Measurements from ENCODE around the gene MED6. TPM values are rescaled to one million over a fixed set of nuclear protein-coding genes. Genes with fewer than 3 reads are reported as not detected.

Gene MED6
- polyA plus RNA-seq, 1 donor = 31.6 TPM

GRCh38 chr14:70640938-70641547 lies 40.6 kb upstream of the MED6 start:
- Histone ChIP-seq H3K36me3 (ENCODE audit: control insufficient read depth, insufficient read depth, low read length) (no peaks in the 10 kb centered on the region), H3K27me3 (ENCODE audit: control insufficient read depth, insufficient read depth, low read length) (peaks cover 46% of the 10 kb centered on the region), H3K4me1 (ENCODE audit: control insufficient read depth, insufficient read depth, low read length) (no peaks in the 10 kb centered on the region), H3K4me3 (ENCODE audit: low read length) (peak overlapping the region; percentile 44), H3K9me3 (ENCODE audit: control insufficient read depth, low read depth, low read length) (no peaks in the 10 kb centered on the region), H3K27ac (ENCODE audit: low read length) (no peak overlapping the region)
- DNase-seq = peak in 1 of 2 donors; percentile 54
- no CpG with 5 or more reads among the region's 28 CpGs for WGBS (ENCODE audit: insufficient coverage, low lambda C conversion rate)

GRCh38 chr14:70638416-70638815 lies 38.0 kb upstream of the MED6 start:
- DNase-seq = no peak
- WGBS (ENCODE audit: insufficient coverage, low lambda C conversion rate) = 80% methylated on average over 1 of the region's 2 CpGs
- Histone ChIP-seq H3K4me3 (ENCODE audit: low read length) (no peak overlapping the region), H3K4me1 (ENCODE audit: control insufficient read depth, insufficient read depth, low read length) (no peaks in the 10 kb centered on the region), H3K27ac (ENCODE audit: low read length) (no peak overlapping the region), H3K36me3 (ENCODE audit: control insufficient read depth, insufficient read depth, low read length) (no peaks in the 10 kb centered on the region), H3K27me3 (ENCODE audit: control insufficient read depth, insufficient read depth, low read length) (peaks cover 37% of the 10 kb centered on the region), H3K9me3 (ENCODE audit: control insufficient read depth, low read depth, low read length) (no peaks in the 10 kb centered on the region)

- no peaks in the 10 kb centered on the region for H3K36me3 ChIP-seq (ENCODE audit: control insufficient read depth, insufficient read depth, low read length)
- no peak overlapping the region for H3K27ac ChIP-seq (ENCODE audit: low read length)
- no CpG with 5 or more reads among the region's 6 CpGs for WGBS (ENCODE audit: insufficient coverage, low lambda C conversion rate)
- H3K4me1 ChIP-seq (ENCODE audit: control insufficient read depth, insufficient read depth, low read length) = no peaks in the 10 kb centered on the region
- no peak for DNase-seq
- H3K4me3 ChIP-seq (ENCODE audit: low read length) = no peak overlapping the region
- no peaks in the 10 kb centered on the region for H3K9me3 ChIP-seq (ENCODE audit: control insufficient read depth, low read depth, low read length)
- peaks cover 22% of the 10 kb centered on the region for H3K27me3 ChIP-seq (ENCODE audit: control insufficient read depth, insufficient read depth, low read length)
Measured at GRCh38 chr14:70635971-70636595, 35.6 kb upstream of the MED6 start.

- no peak overlapping the region for H3K27ac ChIP-seq (ENCODE audit: low read length)
- H3K4me1 ChIP-seq (ENCODE audit: control insufficient read depth, insufficient read depth, low read length) = no peaks in the 10 kb centered on the region
- WGBS (ENCODE audit: insufficient coverage, low lambda C conversion rate) = no CpG with 5 or more reads among the region's 3 CpGs
- peaks cover 2% of the 10 kb centered on the region for H3K27me3 ChIP-seq (ENCODE audit: control insufficient read depth, insufficient read depth, low read length)
- H3K9me3 ChIP-seq (ENCODE audit: control insufficient read depth, low read depth, low read length) = peaks cover 6% of the 10 kb centered on the region
- no peak overlapping the region for H3K4me3 ChIP-seq (ENCODE audit: low read length)
- H3K36me3 ChIP-seq (ENCODE audit: control insufficient read depth, insufficient read depth, low read length) = no peaks in the 10 kb centered on the region
- DNase-seq = no peak
Measured at GRCh38 chr14:70631948-70632347, 31.5 kb upstream of the MED6 start.

GRCh38 chr14:70624972-70625371 lies 24.5 kb upstream of the MED6 start:
- H3K9me3 ChIP-seq (ENCODE audit: control insufficient read depth, low read depth, low read length) = peaks cover 13% of the 10 kb centered on the region
- no CpG with 5 or more reads among the region's 1 CpG for WGBS (ENCODE audit: insufficient coverage, low lambda C conversion rate)
- no peaks in the 10 kb centered on the region for H3K36me3 ChIP-seq (ENCODE audit: control insufficient read depth, insufficient read depth, low read length)
- H3K27ac ChIP-seq (ENCODE audit: low read length) = no peak overlapping the region
- peak in 1 of 2 donors; percentile 5 for DNase-seq
- no peaks in the 10 kb centered on the region for H3K27me3 ChIP-seq (ENCODE audit: control insufficient read depth, insufficient read depth, low read length)
- H3K4me1 ChIP-seq (ENCODE audit: control insufficient read depth, insufficient read depth, low read length) = no peaks in the 10 kb centered on the region
- H3K4me3 ChIP-seq (ENCODE audit: low read length) = no peak overlapping the region

GRCh38 chr14:70622111-70622712 lies 21.8 kb upstream of the MED6 start:
- Histone ChIP-seq H3K27ac (ENCODE audit: low read length) (no peak overlapping the region), H3K9me3 (ENCODE audit: control insufficient read depth, low read depth, low read length) (peaks cover 10% of the 10 kb centered on the region), H3K4me3 (ENCODE audit: low read length) (no peak overlapping the region), H3K27me3 (ENCODE audit: control insufficient read depth, insufficient read depth, low read length) (no peaks in the 10 kb centered on the region), H3K36me3 (ENCODE audit: control insufficient read depth, insufficient read depth, low read length) (no peaks in the 10 kb centered on the region), H3K4me1 (ENCODE audit: control insufficient read depth, insufficient read depth, low read length) (no peaks in the 10 kb centered on the region)
- DNase-seq = peak in 1 of 2 donors; percentile 18
- WGBS (ENCODE audit: insufficient coverage, low lambda C conversion rate) = 36% methylated on average over 2 of the region's 3 CpGs

GRCh38 chr14:70619708-70620107 lies 19.3 kb upstream of the MED6 start:
- Histone ChIP-seq H3K4me1 (ENCODE audit: control insufficient read depth, insufficient read depth, low read length) (no peaks in the 10 kb centered on the region), H3K4me3 (ENCODE audit: low read length) (no peak overlapping the region), H3K27me3 (ENCODE audit: control insufficient read depth, insufficient read depth, low read length) (no peaks in the 10 kb centered on the region), H3K27ac (ENCODE audit: low read length) (no peak overlapping the region), H3K36me3 (ENCODE audit: control insufficient read depth, insufficient read depth, low read length) (no peaks in the 10 kb centered on the region), H3K9me3 (ENCODE audit: control insufficient read depth, low read depth, low read length) (no peaks in the 10 kb centered on the region)
- DNase-seq = no peak

- Histone ChIP-seq H3K4me1 (ENCODE audit: control insufficient read depth, insufficient read depth, low read length) (no peaks in the 10 kb centered on the region), H3K36me3 (ENCODE audit: control insufficient read depth, insufficient read depth, low read length) (no peaks in the 10 kb centered on the region), H3K27ac (ENCODE audit: low read length) (no peak overlapping the region), H3K27me3 (ENCODE audit: control insufficient read depth, insufficient read depth, low read length) (no peaks in the 10 kb centered on the region), H3K9me3 (ENCODE audit: control insufficient read depth, low read depth, low read length) (no peaks in the 10 kb centered on the region), H3K4me3 (ENCODE audit: low read length) (no peak overlapping the region)
- no peak for DNase-seq
- no CpG with 5 or more reads among the region's 2 CpGs for WGBS (ENCODE audit: insufficient coverage, low lambda C conversion rate)
Measured at GRCh38 chr14:70618314-70618713, 17.9 kb upstream of the MED6 start.

GRCh38 chr14:70616646-70617045 lies 16.2 kb upstream of the MED6 start:
- Histone ChIP-seq H3K27ac (ENCODE audit: low read length) (no peak overlapping the region), H3K4me1 (ENCODE audit: control insufficient read depth, insufficient read depth, low read length) (no peaks in the 10 kb centered on the region), H3K27me3 (ENCODE audit: control insufficient read depth, insufficient read depth, low read length) (no peaks in the 10 kb centered on the region), H3K36me3 (ENCODE audit: control insufficient read depth, insufficient read depth, low read length) (no peaks in the 10 kb centered on the region), H3K4me3 (ENCODE audit: low read length) (no peak overlapping the region), H3K9me3 (ENCODE audit: control insufficient read depth, low read depth, low read length) (no peaks in the 10 kb centered on the region)
- WGBS (ENCODE audit: insufficient coverage, low lambda C conversion rate) = 100% methylated on average over 1 of the region's 3 CpGs
- DNase-seq = no peak

GRCh38 chr14:70611216-70611615 lies 10.8 kb upstream of the MED6 start:
- H3K9me3 ChIP-seq (ENCODE audit: control insufficient read depth, low read depth, low read length) = no peaks in the 10 kb centered on the region
- no peak for DNase-seq
- no CpG with 5 or more reads among the region's 3 CpGs for WGBS (ENCODE audit: insufficient coverage, low lambda C conversion rate)

GRCh38 chr14:70602254-70602653 lies 1.8 kb upstream of the MED6 start:
- Histone ChIP-seq H3K27me3 (ENCODE audit: control insufficient read depth, insufficient read depth, low read length) (peaks cover 6% of the 10 kb centered on the region), H3K4me3 (ENCODE audit: low read length) (no peak overlapping the region), H3K9me3 (ENCODE audit: control insufficient read depth, low read depth, low read length) (no peaks in the 10 kb centered on the region), H3K36me3 (ENCODE audit: control insufficient read depth, insufficient read depth, low read length) (no peaks in the 10 kb centered on the region), H3K27ac (ENCODE audit: low read length) (no peak overlapping the region), H3K4me1 (ENCODE audit: control insufficient read depth, insufficient read depth, low read length) (peaks cover 5% of the 10 kb centered on the region)
- DNase-seq = no peak
- WGBS (ENCODE audit: insufficient coverage, low lambda C conversion rate) = no CpG with 5 or more reads among the region's 2 CpGs

More at GRCh38 chr14:70611216-70611615, 10.8 kb upstream of the MED6 start:
- Histone ChIP-seq H3K27ac (ENCODE audit: low read length) (no peak overlapping the region), H3K4me1 (ENCODE audit: control insufficient read depth, insufficient read depth, low read length) (no peaks in the 10 kb centered on the region), H3K27me3 (ENCODE audit: control insufficient read depth, insufficient read depth, low read length) (peaks cover 8% of the 10 kb centered on the region), H3K36me3 (ENCODE audit: control insufficient read depth, insufficient read depth, low read length) (no peaks in the 10 kb centered on the region), H3K4me3 (ENCODE audit: low read length) (no peak overlapping the region)

Measured in large intestine (tissue), 3 donors.